NCI-H524 (cell line): ENCODE measurements around the gene MAML2.

ENCODE experiments used
- DNase-seq, 2 experiments: peaks; one replicate each; lab custom pipeline; 2025; lab: John Stamatoyannopoulos, UW

The MAML2 gene

DNA sequence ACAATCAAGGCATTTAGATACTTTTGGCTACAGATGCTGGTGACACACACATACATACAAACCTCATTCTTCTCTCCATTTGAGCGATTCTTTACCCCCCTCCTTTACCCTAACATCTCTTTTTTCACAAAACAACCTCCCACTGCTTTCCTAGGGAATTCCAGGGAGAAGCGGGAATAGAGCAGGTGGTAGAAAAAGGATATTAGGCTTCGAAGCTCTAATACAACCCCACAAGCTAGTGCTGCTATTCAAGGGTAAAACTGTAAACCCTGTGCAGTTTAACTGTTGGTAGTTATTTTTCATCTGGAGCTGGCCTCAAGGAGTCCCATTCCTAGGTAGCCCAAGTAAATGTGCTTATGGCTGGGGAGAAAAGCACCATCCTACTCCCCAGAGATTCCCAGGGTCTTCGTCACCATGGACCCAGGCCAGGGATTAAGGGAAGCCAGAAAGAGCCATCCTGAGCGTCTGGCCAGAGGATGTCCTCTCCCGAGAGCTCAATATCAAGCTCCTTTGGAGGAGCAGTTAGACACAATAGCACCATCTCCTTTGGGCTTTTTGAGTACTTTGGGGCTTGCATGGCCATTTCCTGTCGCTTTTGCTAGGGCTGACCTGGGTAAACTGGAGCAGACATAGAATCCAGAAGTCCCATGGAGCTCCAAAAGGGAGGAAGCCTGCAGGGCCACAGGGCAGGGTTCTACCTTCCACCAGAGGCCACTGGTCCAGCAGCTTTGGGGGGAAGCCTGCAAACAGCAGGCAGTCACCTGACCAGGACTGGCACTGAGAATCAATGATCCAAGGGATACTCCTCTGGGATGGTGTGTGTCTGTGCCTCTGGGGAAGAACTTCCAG, 3.1 kb downstream of the MAML2 start:
- no peak for DNase-seq

- DNase-seq = no peak
These were observed 3.9 kb downstream of the MAML2 start for GRCh38 chr11:96338910-96339705.

GRCh38 chr11:96337541-96338431, 5.2 kb downstream of the MAML2 start:
- no peak for DNase-seq

DNA sequence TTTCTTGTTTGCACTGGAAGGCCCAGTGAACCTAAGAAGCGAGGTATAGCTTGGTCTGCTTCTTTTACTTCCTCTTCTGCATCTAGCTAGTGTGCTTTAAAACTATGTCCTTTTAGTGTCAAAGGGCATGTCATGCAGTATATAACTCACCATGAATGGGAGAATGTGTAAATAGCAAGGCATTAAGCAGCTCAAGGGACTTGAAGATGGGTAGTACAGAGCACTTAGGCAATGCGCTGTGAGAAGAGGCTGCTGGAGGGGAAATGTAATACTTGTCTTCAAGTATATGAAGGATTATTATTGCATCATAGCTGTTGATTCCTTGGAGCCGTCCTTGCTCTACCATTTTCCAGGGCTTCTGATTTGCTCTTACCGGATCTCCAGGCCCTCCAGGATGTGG, 7.6 kb downstream of the MAML2 start:
- DNase-seq = peak in 1 of 2 experiments; percentile 37

GRCh38 chr11:96334219-96334618, 8.8 kb downstream of the MAML2 start:
- no peak for DNase-seq

DNA sequence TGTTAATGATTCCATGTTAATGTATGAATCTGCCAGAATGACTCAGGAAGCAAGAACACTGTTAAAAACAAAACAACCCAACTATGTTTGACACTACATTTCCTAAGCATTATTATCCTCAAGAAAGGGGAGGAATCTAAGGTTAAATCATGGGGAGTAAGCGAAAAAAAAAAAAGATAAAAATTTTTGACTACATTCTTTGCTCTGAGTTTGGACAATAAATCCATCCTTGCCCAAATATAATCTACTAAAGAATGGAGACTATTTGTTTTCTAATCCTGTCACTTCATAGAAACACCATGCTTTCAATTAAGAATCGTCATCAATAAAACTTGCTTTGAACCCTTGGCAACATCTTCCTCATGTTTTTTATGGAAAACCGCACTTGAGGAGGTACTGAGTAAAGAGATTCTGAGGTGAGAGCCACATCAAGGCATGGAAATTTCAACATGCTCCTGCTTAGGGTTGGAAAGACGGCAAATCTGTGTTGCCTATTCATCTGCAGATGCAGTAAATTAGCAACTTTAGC, 9.7 kb downstream of the MAML2 start:
- no peak for DNase-seq

DNA sequence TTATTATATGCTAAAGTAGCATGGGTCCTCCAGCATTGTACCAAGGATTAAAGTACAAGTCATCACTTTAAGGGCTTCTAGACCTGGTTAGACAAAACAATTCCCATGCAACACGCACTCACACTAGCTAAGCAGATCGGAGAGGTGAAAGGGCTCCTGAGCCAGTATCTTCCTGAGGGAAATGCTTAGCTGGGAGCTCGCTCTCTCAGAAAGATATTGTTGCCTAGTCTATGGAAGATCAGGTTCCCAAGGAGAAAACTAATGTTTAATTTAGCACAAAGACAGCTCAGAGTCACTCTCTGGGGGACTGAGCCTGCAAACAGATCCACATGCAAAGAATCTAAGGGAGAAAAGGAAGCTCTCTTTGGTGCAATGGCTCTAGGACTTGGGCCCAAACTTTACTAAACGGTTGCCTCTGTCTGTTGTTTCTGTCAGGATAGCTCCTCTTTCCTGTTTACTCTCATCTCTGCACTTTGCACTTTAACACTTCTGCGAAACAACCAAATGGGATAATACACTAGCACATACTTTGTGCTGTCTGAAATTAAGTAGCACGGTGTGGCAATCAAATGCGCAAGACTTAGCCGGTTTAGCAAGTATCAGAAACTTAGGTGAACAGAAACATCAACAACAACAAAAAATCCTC, 10.7 kb downstream of the MAML2 start:
- no peak for DNase-seq

- no peak for DNase-seq
These were observed 11.3 kb downstream of the MAML2 start for GRCh38 chr11:96331699-96332116.

DNA sequence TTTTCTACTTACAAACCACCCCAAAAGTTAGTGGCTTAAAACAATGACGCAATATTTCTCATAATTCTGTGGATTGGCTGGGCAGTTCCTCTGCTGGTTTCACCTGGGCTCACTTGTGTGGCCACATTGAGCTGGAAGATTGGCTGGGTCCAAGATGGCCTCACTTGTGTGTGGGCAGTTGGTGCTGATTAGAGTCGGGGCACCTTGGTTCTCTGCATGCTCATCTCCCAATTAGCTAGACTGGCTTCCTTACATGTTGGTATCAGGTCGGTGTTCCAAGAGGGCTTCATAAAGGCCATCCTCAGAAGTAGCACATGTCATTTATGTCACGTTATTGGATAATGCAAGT, 12.5 kb downstream of the MAML2 start:
- no peak for DNase-seq

GRCh38 chr11:96329855-96330510, 13.0 kb downstream of the MAML2 start:
- DNase-seq = no peak

DNA sequence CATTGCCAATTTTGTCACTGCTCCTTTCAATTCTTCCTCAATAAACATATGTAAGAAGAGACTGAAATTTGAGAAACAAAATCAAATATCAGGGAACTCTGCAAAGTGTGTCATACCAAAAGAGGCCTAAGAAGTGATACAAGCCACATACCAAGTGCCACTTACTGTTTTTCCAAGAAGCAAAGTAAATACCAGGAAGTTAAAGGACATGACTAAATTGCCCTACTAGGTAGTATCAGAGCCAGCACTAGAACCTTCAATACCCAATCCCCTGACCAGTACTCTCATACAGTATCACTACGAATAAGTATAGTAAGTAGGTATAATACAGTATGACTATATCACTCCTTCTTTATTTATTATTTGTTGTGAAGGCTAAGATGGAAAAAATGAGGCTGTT, 13.6 kb downstream of the MAML2 start:
- DNase-seq = no peak

DNA sequence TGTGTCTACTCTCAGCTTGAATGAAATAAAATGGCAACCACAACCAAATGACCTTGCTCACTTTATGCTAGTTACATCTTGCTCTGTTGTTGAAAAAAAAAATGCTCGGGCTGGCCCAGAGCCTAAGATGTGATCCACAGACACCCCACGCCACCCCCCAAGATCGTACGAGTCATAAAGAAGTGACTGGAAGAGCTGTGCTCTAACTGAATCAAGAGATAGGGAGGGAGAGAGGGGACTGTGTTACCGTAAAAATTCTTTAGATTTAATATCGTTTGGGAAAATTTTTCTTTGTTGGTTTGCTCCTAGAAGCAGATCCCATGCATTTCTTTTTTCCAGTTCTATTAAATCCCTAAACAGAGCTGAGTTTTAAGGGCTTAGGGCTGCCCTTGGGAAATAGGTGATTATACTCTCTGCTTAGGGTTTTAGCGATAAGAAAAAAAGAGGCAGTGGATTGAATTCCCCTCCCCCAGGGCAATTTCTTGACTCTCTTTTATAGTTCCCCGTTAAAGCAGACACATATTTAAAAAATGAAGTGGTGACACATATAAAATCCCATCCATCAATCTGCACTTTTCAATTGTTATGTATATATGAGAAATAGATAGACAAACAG, 14.5 kb downstream of the MAML2 start:
- DNase-seq = no peak

GRCh38 chr11:96326959-96327358, 16.0 kb downstream of the MAML2 start:
- no peak for DNase-seq

- DNase-seq = no peak
These were observed 18.1 kb downstream of the MAML2 start for GRCh38 chr11:96324912-96325311.

- no peak for DNase-seq
These were observed 19.4 kb downstream of the MAML2 start for GRCh38 chr11:96323642-96323985.

DNA sequence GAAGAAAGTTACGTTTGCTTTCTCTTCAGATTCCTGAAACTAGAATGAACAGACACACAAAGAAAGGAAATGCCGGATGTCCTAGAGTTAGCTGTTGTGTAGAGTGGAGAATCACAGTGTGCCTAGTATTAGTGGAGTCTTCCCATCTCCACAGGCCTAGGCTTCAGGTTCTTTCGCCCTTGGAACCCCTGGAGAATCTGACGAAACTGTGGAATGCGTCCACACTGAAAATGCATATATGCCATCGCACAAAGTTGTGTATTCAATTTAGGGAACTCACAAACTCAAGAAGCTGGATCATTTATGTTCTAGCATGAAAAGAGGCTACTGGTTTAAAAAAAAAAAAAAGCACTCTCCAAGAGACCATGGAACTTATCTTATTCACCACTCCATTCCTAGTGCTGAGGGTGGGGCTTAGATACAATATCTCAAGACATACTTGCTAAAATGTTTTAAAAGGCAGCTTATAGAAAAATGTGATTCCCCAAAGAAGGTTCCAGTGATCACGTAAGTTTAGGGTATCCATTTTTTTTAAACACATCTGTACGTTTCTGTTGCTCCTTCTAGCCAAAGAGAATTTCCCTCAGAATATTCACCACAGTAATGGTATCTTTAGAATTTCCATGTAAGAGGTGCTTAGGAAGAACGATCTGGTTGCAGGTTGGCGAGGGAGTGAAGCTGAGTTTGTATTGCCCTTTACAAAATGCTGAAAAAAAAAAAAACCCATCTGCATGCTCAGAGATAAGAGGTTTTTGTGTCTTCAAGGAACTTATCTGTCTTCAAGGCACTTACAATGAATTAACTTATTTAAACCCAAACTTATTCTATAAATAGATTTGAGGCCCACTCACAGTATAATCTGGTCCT, 20.0 kb downstream of the MAML2 start:
- DNase-seq = no peak

DNA sequence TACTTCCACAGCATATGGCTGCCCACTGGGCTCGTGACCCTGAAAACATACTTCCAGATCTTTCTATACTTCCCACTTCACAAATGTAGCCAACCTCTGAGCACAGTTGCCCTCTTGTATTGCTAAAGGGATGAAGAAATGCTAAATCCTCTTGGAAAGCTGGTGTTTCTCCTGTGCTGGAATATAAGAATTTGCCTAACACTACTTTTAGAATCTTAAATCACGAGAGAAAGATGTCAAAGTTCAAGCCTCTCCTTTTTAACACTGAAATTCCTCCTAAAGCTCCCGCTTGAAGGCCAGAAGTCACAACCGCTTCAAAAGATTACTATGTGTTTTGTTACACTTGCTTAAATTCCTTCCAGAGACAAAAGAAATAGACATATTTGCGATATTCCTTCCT, 21.9 kb downstream of the MAML2 start:
- no peak for DNase-seq

GRCh38 chr11:96319898-96320656, 22.9 kb downstream of the MAML2 start:
- no peak for DNase-seq

DNA sequence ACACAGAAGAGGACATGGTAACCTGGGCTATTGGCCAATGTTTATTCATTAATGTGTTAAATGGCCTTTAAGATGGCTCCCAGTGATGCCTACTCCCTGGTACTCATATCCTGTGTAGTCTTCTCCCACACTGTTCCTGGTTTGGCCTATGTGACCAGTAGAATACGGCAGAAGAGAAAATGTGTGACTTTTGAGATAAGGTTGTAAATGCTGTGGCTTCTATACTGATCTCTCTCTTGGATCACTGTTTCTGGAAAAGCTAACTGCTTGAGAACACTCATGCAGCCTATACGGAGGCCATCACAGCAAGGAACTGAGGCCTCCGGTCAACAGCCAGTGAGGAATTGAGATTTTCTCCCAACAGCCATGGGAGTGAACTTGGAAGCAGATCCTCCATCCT, 24.1 kb downstream of the MAML2 start:
- no peak for DNase-seq
